Stomach (tissue), 4 donors: ENCODE data around the gene CDHR3.

Experiments used
- CTCF ChIP-seq, 7 experiments: fragments of 450-650 bp in 4 of 7; fragments of 200-600 bp in 3 of 7; sonication (generic) in 3 of 7; IDR thresholded peaks; one replicate each; pipeline ENCODE4 v1.5.1; 2016 to 2019; ENCODE audit warnings: antibody characterized with exemption in 7 of 7, control low read depth in 2 of 7, mild to moderate bottlenecking in 1 of 7
- EP300 ChIP-seq: sonication (generic); formaldehyde crosslinking; IDR thresholded peaks from one replicate; pipeline ENCODE4 v1.6.1; 2017; ENCODE audit warnings: antibody characterized with exemption
- POLR2A ChIP-seq, 4 donors: fragments of 450-650 bp; IDR thresholded peaks; one replicate each; pipeline ENCODE4 v1.6.1; 2016; ENCODE audit warnings: antibody characterized with exemption in 4 of 4, control low read depth in 2 of 4, mild to moderate bottlenecking in 1 of 4, moderate library complexity in 1 of 4

GRCh38 chr7:106031300-106032035 lies 68.4 kb downstream of the CDHR3 start:
- TF ChIP-seq CTCF (IDR thresholded peaks at IDR 0.05) (no peak), EP300 (no peak), POLR2A (IDR thresholded peaks at IDR 0.05) (no peak)
